Suppressor macrophage treated with lipopolysaccharide for 1 hour (primary cell): ENCODE data around the gene FXYD6.
A peak's percentile ranks its signal among the peaks of the same experiment; 100 is the strongest.

Source experiments
- DNase-seq, 3 donors: peaks; one replicate each; pipeline ENCODE4 v3.0.0-alpha.2; 2020 to 2022

Gene FXYD6

DNA sequence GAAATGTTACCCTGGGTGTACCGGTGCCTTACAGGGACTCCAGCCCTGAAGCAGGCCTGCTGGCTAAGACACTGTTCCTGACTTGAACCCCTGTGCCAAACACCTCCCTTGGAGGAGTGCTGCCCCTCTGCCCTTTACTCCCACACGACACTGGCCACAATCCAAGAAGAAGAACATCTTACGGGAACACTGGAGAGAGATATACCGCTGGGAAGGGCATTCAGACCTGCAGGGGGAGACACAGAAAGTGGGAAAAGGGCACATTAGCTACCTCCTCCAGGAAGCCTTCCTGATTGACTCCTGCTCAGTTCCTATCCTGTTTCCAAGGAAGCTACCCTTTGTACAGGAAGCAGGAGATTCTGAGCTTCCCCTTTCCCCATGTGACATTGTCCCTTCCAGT, 34.1 kb upstream of the FXYD6 start:
- no peak for DNase-seq

DNA sequence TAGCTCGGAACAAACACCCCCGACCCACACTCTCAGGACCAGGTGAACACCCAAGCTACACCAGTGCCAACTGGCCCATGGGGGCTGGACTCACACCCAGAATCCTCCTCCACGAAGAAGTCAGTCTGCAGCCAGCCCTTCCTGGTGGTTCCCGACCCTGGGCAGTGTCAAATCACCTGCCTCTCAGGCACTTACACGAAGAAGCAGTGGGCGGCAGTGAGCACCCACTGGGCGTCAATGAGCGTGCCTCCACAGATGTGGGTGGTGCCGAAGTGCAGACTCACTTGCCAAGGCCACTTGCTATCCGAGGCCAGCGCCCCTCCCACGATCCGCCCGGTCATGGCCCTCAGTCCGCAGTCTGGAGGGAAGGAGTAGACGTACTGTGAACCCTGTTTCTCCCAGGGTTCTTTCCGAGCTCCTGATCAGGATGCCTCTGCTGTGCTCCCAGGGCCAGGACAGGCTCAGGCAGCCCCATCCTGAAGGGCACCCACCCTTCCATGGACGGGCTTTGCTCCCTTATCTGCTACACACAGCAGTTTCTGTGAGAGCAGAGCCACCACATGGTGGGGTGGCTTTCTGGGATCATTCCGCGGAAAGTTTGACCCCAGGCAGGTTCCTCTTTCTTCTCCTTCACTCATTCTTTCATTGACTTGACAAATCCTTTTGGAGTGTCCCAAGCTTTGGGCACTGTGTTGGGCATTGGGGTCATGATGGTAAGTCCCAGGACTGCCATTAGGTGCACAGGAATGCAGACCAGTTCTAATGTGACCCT, 33.3 kb upstream of the FXYD6 start:
- DNase-seq = no peak

DNA sequence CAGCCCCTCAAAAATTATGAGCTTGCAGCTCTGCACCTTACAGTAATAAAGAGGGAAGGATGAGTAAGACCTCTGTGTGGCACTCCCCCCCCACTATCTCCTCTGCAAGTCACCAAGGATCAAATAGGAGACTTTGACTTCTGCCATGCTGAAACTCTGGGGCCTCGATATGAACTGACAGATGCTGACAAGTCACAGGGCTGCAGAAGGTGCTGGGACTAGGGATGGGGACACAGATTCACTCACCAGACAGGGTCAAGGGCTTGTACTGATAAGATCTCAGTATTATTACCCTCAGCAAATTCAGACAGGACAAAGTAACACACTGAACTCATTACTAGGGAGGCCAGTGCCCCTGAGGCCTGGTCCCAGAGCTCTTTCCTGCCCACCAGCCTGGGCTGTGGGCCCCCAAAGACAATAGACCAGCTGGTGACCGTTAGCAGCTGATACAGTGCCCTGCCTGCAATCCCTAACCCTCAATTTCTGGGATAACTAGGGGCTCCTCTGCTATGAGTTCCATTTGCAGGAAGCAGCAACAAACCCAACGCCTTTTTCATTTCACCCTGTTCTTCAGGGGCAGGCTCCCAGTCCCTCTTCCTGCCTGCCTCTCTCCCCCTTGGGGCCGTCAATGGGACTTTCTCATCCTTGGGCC, 32.6 kb upstream of the FXYD6 start:
- DNase-seq = no peak

DNA sequence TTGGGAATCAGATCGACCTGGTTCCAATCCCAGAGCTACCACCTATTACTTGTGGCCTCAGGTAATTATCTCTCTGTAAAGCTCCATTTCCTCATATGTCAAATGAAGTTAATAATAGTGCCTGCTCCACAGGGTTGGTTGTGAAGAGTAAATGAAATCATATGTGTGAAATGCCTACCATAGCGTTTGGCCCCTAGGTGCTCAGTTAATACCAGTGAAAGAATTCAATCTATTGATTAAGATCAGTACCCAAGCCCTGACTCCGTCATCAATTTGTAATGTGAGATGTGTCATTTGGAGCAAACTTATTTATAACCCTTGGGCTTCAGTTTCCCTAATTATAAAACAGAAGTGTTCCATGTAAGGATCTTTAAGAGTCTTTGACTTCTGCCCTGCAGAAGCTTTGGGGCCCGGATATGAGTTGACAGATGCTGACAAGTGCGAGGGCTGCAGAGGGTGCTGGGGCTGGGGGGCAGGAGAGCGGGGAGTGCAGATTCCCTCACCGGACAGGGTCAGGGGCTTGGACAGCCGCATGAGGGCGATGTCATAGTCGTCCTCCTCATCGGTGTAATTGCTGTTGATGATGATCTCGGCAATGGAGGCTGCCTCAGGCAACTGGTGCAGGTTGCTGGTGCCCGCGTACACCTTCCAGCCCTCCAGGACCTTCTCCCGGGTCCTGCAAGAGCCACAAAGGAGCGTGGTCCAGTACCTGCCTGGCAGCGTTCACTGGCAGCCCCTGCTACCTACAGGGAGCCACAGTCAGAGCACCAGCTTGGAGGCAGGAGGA, 31.8 kb upstream of the FXYD6 start:
- DNase-seq = peak in 2 of 3 donors; percentile 38 to 41

DNA sequence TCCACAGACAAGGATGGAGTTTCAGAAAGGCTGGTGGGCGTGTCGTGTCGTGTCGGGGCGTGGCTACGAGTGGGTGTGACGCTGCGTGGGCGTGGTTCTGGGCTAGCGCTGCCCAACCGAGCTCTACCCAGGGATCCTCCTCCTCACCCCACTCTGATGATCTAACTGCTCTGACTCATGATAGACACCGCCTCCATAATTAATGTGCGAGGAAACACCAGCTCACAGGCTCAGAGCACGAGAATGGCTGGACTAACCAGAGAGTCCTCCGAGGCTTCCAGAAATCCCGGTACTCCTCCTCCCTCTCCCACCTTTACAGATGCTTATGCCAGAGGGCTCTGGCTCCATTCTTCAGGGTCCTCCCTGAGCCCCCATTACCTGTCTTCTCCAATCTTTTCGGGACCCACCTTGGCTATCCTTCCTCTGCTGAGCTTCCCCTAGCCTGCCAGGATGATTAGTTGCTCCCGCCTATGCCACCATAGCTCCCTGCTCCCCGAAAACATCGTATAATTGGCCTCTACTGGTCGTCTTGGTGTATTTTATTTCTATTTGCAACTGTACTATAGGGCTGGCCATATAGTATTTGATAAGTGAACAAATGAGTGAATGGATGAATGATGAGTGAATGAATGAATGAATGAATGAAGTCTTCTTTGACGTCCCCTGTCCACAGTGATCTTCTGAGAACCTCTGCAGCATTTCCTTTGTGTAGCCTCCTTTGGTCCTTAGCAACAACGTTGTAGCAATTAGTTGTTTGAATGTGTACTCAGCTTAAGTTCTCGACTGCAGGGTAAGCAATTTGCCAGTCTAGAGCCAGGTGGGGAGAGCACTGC, 31.0 kb upstream of the FXYD6 start:
- peak; percentile 98 to 99 (median 98) for DNase-seq

DNA sequence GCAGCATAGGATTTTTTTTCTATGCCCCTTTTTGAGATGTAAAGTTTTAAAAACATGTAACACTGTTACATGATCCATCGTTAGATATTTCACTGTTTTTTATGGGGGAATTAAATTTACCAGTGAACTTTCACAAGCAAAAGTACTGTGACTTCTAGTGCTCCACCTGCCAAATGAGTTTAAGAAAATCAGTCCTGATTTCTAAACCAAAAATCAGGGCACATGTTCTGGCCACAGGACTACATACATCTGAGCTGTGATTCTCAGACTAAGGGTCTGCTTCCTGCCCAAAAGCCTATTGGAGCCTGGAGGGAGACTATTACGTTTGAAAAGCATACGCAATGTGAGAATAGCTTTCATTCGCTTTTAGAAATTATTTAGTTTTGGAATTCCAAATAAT, 30.3 kb upstream of the FXYD6 start:
- no peak for DNase-seq

DNA sequence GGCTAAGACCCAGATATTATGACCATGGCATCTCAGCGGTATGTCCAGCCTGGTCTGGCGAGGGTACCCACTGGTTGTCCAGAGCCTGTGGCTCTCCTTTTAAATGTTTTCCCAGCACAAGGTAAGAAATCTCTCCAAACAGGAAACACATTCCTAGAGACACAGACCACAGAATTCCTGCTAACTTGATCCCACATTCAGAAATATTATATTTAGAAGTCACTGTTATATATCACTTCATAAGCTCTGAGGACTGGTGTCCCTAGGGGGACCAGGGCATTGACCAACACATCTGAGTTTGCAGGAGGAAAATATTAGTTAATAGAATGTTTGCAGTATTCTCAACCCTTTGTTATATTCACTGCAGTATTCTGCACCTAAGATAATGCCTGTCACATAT, 29.7 kb upstream of the FXYD6 start:
- no peak for DNase-seq

DNA sequence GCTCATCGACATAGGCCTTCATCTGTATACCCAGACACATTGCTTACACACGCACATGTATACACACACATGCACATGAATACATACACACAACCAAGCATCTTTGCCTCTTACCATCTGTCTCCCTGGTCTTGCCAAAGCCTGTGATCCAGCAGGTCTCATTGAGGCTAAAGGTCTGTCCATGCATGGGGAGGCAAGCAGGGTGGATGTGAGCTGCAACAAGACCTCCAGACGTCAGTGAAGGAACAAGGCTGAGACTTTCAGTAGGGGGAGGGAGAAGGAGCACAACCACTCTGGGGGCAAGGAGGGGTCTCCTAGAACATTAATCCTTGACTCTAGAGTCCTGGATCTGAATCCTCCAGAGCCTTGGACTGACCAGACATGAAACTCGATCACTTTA, 29.1 kb upstream of the FXYD6 start:
- DNase-seq = no peak

DNA sequence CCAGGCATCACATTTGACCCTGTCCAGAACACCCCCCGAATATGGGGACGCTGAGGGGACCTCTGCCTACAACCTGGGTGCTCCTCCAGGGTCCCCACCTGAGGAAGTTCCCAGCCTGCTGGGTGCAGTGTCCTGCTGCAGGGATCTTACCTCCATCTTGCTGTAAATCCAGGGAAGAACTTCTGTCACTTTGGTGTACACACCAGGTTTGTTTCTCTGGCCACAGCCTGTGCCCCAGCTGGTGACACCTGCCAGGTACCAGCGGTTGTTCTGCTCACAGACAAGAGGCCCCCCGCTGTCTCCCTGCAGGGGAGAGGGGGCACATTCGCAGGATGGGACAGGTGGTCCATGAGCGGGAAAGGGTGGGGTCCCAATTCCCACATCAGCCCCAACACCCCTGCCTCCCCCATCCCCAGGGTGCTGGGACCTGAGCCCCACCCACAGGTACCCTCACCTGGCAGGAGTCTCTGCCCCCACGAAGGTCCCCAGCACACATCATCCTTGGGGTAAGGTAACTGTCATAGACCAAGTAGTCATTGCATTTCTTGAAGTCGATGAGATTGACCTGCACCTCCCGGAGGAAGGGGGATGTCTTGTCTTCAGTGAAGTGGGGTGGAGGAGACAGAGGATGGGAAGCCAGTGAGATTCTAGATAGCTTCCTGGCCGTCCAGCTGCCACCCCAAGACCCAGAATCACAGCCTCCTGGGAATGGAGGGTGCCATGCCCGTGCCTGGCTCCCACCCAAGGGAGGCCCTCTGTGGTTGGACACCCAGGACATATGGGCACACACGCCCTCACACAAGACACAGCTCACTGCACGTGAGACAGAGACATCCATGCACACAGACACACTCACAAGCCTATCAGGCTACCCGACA, 27.3 kb upstream of the FXYD6 start:
- DNase-seq = no peak

DNA sequence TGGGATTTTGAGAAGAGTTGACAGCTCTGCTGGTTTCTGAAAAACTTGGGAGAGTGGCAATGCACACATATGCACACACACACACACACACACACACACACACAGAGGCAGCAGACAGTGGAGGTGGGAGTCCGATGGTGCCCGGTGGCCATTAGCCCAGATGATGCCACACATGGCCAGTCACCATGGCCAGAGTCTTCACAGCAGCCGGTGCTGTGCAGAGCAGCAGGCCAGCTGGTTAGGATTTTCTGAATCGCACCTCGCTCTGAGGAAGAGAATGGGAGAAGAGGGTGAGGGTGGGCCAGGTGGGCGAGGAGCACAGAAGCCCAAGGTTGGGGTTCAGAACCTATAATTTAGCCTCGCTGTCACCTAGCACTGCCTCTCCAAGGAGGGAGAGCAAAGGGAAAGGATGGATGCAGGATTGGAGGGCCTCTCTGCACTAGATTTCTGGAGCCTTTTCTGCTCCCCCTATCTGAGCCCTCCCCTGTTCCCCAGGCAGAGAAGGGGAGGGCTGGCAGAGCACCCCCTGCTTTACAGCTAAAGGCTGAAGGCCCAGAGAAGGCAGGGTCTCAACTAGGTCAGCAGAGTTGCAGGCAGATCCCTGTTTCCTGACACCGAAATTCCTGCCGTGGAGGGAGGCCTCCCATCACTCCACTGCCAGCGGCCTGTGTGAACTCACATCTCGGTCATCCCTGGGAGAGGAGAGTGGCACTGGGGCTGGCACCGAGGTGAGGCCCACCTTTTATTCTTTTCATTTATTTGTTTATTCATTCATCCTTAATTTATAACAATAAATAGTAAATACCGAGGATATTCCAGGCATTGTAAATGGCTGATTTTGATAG, 25.8 kb upstream of the FXYD6 start:
- DNase-seq = no peak

DNA sequence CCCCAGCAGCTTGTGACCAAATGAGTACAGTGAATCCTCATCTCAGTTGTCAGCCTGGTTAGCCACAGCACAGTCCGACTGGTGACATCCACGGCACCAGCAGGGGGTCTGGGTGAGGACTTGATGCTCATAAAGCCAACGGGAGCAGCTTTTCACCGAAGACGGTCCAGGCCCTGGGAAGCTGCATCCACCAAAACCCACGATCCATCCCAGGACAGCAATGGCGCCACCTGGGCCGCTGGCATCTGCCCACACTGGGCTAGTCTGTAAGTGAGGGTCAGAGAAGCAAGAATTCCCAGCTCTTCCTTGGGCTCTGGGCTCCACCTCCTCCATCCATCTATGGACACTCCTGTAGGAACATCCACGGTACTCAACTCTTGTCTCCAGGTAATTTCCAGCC, 25.1 kb upstream of the FXYD6 start:
- DNase-seq = no peak

DNA sequence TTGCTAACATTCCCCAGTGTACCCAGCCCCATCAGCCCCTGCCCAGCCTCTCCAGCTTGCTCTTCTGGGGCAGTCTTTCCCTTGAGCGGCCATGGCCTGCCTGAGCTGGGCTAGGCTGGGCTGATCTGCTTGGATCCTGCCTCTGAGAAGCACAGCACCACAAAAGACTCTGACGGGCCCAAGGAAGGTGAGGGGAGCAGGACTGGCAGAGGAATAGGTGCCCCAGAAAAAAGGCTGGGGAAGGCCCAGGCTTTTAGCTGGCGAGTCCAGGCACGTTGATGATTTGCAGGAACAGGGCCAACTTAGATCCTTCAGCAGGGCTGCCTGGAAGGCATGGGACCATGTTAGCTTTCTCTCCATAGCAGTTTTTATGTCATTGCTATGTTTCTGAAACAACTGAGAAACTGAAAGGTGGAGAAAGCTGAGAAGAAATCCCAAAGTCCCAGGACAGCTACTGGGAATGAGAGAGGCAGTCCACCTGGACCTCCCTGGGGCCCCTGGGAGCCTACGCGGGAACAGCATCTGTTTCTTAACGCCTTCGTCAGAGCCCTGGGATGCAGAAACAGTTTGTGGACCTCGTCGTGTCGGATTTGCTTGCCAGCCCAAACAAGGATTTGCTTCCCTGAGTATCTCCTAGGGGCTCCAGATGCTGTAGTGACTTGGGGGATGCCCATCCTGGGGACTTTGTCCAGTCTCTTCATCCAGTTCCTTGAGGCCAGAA, 24.4 kb upstream of the FXYD6 start:
- DNase-seq = no peak

DNA sequence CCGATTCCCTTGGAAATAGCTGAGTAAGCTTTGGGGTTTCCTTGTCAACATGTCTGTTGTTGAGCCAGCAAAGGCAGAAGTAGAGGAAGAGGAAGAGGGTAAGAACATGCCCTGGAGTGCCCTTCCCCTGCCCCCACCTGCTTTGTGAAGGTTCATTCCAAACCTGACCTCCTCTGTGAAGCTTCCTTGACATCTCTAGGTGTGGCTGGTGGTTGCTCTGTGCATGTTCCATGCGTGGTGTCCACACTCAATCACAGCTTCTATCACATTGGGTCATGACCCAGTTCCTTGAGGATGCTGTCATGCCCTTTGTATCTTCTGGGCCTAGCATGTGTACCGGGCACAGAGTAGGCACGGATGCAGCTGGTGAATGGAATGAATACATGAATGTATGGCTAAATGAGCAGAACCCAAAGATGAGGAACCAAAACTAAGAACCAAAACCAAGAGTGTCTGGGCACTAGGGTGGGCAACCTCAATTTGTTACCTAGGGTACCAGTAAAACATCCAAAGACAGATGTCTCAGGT, 23.7 kb upstream of the FXYD6 start:
- DNase-seq = peak; percentile 38 to 57 (median 42)

DNA sequence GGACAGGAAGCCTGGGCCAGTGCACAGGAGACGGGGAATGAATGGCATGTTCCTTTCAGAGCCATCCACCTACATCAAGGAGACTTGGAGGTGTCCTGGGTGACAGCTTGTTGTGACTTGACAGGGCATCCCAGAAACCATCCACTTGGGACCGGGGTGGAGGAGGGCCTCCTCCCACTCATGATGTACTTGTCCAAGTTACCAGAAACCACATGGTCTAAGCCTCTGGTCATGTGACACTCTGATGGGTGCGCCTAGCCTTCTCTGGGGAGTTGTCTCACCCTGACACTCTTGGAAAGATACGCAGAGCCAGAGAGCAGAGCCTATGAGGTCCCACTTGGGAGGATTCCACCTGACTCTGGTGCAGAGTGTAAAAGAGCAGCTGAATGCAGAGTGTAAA, 21.6 kb upstream of the FXYD6 start:
- DNase-seq = no peak

DNA sequence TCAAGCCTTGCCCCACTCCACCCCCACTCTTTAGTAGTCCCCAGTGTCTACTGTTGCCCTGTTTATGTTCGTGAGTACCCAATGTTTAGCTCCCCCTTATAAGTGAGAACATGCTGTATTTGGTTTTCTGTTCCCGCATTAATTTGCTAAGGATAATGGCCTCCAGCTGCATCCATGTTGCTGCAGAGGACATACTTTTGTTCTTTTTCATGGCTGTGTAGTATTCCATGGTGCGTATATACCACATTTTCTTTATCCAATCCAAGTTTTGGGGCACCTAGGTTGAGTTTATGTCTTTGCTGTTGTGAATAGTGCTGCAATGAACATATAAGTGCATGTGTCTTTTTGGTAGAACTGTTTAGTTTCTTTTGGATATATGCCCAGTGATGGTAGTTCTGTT, 16.2 kb upstream of the FXYD6 start:
- DNase-seq = no peak

DNA sequence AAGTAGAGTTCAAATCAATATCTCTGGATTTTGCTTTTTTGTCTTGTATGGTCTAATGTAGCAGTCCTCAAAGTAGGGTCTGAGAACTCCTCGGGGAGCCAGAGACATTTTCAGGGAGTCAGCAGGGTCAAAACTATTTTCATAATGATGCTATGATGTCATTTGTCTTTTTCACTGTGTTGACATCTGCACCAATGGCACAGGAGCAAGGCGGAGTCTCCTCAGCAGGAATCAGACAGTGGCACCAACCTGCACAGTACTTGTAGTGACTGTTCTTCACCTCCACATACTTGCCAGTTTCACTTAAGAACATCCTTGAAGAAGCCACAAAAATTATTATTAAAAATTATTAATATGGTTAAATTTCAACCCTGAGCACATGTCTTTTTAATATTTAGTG, 14.9 kb upstream of the FXYD6 start:
- DNase-seq = no peak

DNA sequence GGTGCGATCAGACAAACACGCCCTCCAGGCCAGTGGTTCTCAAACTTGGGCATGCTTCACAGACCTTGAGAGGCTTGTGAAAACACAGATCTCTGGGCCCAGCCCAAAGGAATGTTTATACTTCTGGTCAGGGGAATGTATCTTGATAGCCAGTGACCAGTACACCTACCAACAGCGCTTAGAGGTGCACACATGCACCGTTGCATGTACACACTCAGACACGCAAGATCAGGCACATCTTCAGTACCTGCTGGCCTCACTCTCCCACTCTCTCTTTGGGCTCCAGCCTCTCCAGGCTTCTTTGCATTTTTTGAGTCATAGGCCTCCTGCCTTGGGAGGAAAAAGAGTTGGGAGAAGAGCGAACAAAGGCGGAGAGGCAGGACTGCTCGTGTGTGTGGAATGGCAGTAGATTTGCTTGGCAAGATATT, 11.7 kb upstream of the FXYD6 start:
- no peak for DNase-seq

DNA sequence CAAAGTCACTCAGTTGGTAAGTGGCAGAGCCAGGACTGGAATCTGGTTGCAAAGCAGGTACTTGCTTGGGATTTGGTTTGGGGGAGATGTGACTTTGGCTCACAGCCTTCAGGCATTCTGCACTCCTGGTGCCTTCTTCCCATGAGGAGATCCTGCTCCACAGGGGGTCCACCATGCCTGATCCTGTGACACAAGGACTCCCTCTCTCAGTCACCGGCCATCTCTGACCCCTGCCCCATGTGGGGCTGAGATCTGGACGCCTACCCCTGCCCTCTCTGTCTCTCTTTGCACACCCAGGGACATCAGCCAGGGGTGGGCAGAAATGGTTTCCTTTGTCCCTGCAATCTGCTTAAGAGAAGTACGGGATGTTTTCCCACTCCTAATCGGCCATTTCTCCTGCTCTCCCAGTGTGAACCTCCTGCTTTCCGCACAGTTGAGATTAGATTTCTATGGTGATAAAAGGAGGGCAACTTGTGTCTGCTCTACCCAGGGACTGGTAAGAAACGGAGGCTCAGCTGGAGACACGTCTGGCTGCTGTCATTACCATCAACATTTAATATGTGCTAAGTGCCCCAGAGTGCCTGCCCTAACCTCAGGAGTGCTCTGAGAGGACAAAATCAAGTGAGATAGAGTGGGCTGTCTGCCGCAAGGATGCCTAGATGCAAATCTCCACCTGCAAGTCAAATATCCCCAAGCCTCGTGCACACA, 11.1 kb upstream of the FXYD6 start:
- DNase-seq = no peak

DNA sequence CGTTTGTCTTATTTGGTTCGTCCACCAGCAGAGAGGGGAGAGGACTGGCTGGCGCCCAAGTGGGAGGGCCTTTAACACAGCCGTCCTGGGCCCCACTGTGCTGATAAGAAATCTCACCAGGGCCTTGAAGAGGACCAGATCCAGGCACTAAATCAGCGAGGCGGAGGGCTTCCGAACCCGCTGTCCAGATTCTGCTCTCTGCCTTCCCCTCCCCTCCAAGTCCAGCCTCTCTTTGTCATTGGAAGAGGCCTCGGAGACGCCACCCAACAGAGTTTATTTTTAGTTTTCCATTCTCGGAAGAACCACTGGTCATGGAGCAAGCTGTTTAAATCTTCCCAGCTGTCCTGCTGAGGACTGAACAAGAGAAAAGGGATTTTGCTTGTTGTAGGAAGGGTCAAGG, 9.3 kb upstream of the FXYD6 start:
- DNase-seq = no peak
